Neural crest cell (in vitro differentiated cells): ENCODE results near the gene ABCA1. TPM values are rescaled to one million over a fixed set of nuclear protein-coding genes. Genes with fewer than 3 reads are reported as not detected.
"Not testable (repeated sequence)": the region's sequence is repeated elsewhere in the genome, so short reads cannot be mapped to it uniquely, and the experiment has no call there.

Experiments
- DNase-seq: peaks from one replicate; pipeline ENCODE4 v3.0.0; 2021; ENCODE audit warnings: low read depth, mixed read lengths, low spot score
- H3K27ac Mint-ChIP-seq: one replicate; pipeline ENCODE4 v1.8.0; 2021; ENCODE audit warnings: mild to moderate bottlenecking, mixed read lengths; ENCODE audit not compliant: unreplicated experiment
- H3K27me3 Mint-ChIP-seq: 2 replicates; pipeline ENCODE4 v1.8.0; 2021; ENCODE audit warnings: low read depth, mild to moderate bottlenecking, mixed read lengths
- H3K36me3 Mint-ChIP-seq: 2 replicates; pipeline ENCODE4 v1.8.0; 2021; ENCODE audit warnings: low read depth, mild to moderate bottlenecking, mixed read lengths
- H3K4me1 Mint-ChIP-seq: 2 replicates; pipeline ENCODE4 v1.8.0; 2021; ENCODE audit warnings: mixed read lengths
- H3K4me3 Mint-ChIP-seq: one replicate; pipeline ENCODE4 v1.8.0; 2021; ENCODE audit warnings: mild to moderate bottlenecking, mixed read lengths
- H3K9me3 Mint-ChIP-seq: 2 replicates; pipeline ENCODE4 v1.8.0; 2021; ENCODE audit warnings: mixed read lengths
- CTCF ChIP-seq: fragments of 200-600 bp; sonication (generic); conservative IDR thresholded peaks from 2 replicates; pipeline ENCODE4 v1.5.0; 2021; ENCODE audit warnings: antibody characterized with exemption, mild to moderate bottlenecking
- total RNA-seq: library from RNA; stranded (reverse); gene quantifications from 2 replicates; pipeline ENCODE4 v1.2.1, GENCODE V29; 2021

Gene ABCA1
- total RNA-seq, 1 donor from 2014 or later, result 6.5 TPM

- H3K9me3 Mint-ChIP-seq, result no peaks in the 10 kb centered on the region
- no peak for DNase-seq
- H3K4me1 Mint-ChIP-seq, result peaks cover 5% of the 10 kb centered on the region
- no peak for TF ChIP-seq CTCF
- H3K27me3 Mint-ChIP-seq, result no peaks in the 10 kb centered on the region
- H3K27ac Mint-ChIP-seq, result no peak overlapping the region
- no peaks in the 10 kb centered on the region for H3K36me3 Mint-ChIP-seq
- no peak overlapping the region for H3K4me3 Mint-ChIP-seq
These were observed 67.7 kb downstream of the ABCA1 start for GRCh38 chr9:104860263-104860662.

- Mint-ChIP-seq H3K9me3 (no peaks in the 10 kb centered on the region), H3K4me3 (no peak overlapping the region), H3K27me3 (no peaks in the 10 kb centered on the region), H3K36me3 (no peaks in the 10 kb centered on the region), H3K4me1 (peaks cover 5% of the 10 kb centered on the region), H3K27ac (no peak overlapping the region)
- DNase-seq, result no peak
- no peak for TF ChIP-seq CTCF
These were observed 69.1 kb downstream of the ABCA1 start for GRCh38 chr9:104858846-104859245.

GRCh38 chr9:104858271-104858670 lies 69.7 kb downstream of the ABCA1 start:
- H3K4me3 Mint-ChIP-seq, result no peak overlapping the region
- H3K36me3 Mint-ChIP-seq, result no peaks in the 10 kb centered on the region
- no peak overlapping the region for H3K27ac Mint-ChIP-seq
- no peaks in the 10 kb centered on the region for H3K27me3 Mint-ChIP-seq
- H3K9me3 Mint-ChIP-seq, result no peaks in the 10 kb centered on the region
- peaks cover 3% of the 10 kb centered on the region for H3K4me1 Mint-ChIP-seq
- no peak for TF ChIP-seq CTCF
- no peak for DNase-seq

GRCh38 chr9:104856413-104856941 lies 71.5 kb downstream of the ABCA1 start:
- Mint-ChIP-seq H3K4me3 (no peak overlapping the region), H3K27ac (no peak overlapping the region), H3K36me3 (no peaks in the 10 kb centered on the region), H3K27me3 (no peaks in the 10 kb centered on the region), H3K9me3 (no peaks in the 10 kb centered on the region), H3K4me1 (no peaks in the 10 kb centered on the region)
- no peak for TF ChIP-seq CTCF
- no peak for DNase-seq

GRCh38 chr9:104855807-104856206 lies 72.1 kb downstream of the ABCA1 start:
- no peaks in the 10 kb centered on the region for H3K4me1 Mint-ChIP-seq
- no peaks in the 10 kb centered on the region for H3K27me3 Mint-ChIP-seq
- H3K36me3 Mint-ChIP-seq, result no peaks in the 10 kb centered on the region
- no peak for DNase-seq
- no peak overlapping the region for H3K4me3 Mint-ChIP-seq
- no peak for TF ChIP-seq CTCF
- no peak overlapping the region for H3K27ac Mint-ChIP-seq
- no peaks in the 10 kb centered on the region for H3K9me3 Mint-ChIP-seq

GRCh38 chr9:104855258-104855657 lies 72.7 kb downstream of the ABCA1 start:
- not testable (repeated sequence) for H3K4me1 Mint-ChIP-seq, H3K4me3 Mint-ChIP-seq, H3K9me3 Mint-ChIP-seq, H3K27ac Mint-ChIP-seq, H3K36me3 Mint-ChIP-seq, DNase-seq, H3K27me3 Mint-ChIP-seq
